Vagina (tissue), 2 donors: ENCODE measurements around the gene HOXB3. TPM values are rescaled to one million over a fixed set of nuclear protein-coding genes. Genes with fewer than 3 reads are reported as not detected.
A peak's percentile ranks its signal among the peaks of the same experiment; 100 is the strongest.

Source experiments
- DNase-seq, 2 donors: peaks; one replicate each; pipeline ENCODE4 v3.0.0-alpha.2; 2017; ENCODE audit errors: extremely low spot score in 2 of 2
- H3K27ac ChIP-seq: fragments of 200-600 bp; sonication (generic); one replicate; pipeline ENCODE4 v1.5.1; 2019
- H3K27me3 ChIP-seq: fragments of 200-600 bp; sonication (generic); one replicate; pipeline ENCODE4 v1.5.1; 2019
- H3K36me3 ChIP-seq, 2 donors: fragments of 200-600 bp; sonication (generic); one replicate each; pipeline ENCODE4 v1.5.1; 2017 to 2019
- H3K4me1 ChIP-seq: fragments of 200-600 bp; sonication (generic); one replicate; pipeline ENCODE4 v1.5.1; 2019
- H3K4me3 ChIP-seq, 2 donors: fragments of 200-600 bp; sonication (generic); 1 replicate in 1 of 2; 2 replicates in 1 of 2; pipeline ENCODE4 v1.5.1; 2016 to 2019
- H3K9me3 ChIP-seq: fragments of 200-600 bp; sonication (generic); one replicate; pipeline ENCODE4 v1.5.1; 2019
- POLR2A ChIP-seq, 2 donors: fragments of 450-650 bp; IDR thresholded peaks; one replicate each; pipeline ENCODE4 v1.6.1; 2017; ENCODE audit warnings: antibody characterized with exemption in 2 of 2, mild to moderate bottlenecking in 2 of 2, moderate library complexity in 2 of 2
- POLR2AphosphoS5 ChIP-seq, 2 donors: sonication (generic); formaldehyde crosslinking; IDR thresholded peaks; one replicate each; pipeline ENCODE4 v1.9.0; 2017; ENCODE audit warnings: antibody characterized with exemption in 2 of 2, mild to moderate bottlenecking in 2 of 2, low read depth in 1 of 2; ENCODE audit not compliant: insufficient read depth in 1 of 2
- intact Hi-C: fragments of 100-400 bp; cut with DNase I; formaldehyde crosslinking; loops from one replicate; pipeline ENCODE4 v1.15.1; 2023
- total RNA-seq: library from RNA; depleted of rRNA; stranded (reverse); fragments of >200 nt; gene quantifications from one replicate; pipeline ENCODE4 v1.2.3, GENCODE V29; 2016
- TF ChIP-seq, protein P1 (sequence below), 3 experiments: fragments of 450-650 bp in 2 of 3; fragments of 200-600 bp in 1 of 3; sonication (generic) in 1 of 3; IDR thresholded peaks; one replicate each; pipeline ENCODE4 v1.5.1; 2017 to 2019; ENCODE audit warnings: antibody characterized with exemption in 3 of 3, mild to moderate bottlenecking in 2 of 3, moderate library complexity in 2 of 3

The HOXB3 gene
- total RNA-seq, 1 donor from 2014 or later, result 17.7 TPM

DNA sequence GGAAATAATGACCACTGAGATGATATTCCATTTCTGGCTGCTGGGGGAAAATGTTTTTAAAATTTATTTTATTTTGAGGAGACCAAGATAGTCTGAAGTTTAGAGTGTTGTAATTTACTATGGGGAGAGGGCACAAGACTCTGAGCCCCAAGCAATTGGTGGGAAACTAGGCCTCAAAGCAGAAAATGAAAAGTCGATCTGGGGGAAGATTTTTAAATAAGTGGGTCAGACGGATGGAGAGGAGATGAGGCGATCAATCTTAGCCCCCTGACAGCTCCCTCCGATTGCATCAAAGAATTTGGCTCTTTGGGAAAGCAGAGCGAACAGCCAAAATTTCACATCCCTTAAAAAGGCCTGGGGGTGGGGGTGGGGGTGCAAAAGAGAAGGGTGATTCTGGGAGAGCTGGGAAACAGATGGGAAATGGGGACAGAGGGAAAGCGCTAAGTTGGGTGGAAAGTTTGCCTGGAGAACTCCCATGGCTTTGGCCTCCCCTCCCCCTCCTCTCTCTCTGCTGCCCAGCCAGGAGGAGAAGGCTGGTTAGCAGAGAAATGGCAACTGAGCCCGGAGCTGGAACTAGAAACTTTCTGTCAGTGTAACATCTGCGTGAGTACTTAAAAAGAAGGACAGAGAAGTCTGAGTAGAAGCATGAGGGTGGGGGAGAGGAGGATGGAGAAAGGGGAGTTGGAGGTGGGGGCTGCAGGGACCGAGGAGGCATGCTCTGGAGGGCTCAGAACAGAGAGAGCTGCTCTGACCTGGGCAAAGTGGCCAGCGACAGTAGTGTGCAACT is 43.7 kb downstream of the HOXB3 start:
- H3K4me3 ChIP-seq, result peak overlapping the region; percentile 6 to 17
- no peaks in the 10 kb centered on the region for H3K9me3 ChIP-seq
- intact Hi-C loops, result no loop called here
- H3K4me1 ChIP-seq, result peaks cover 40% of the 10 kb centered on the region
- no peaks in the 10 kb centered on the region for H3K27me3 ChIP-seq
- TF ChIP-seq POLR2AphosphoS5 (IDR thresholded peaks at IDR 0.05; ENCODE audit: insufficient read depth in 1 of 2, low read depth in 1 of 2) (no peak), POLR2A (IDR thresholded peaks at IDR 0.05) (no peak)
- TF ChIP-seq, protein P1, sequence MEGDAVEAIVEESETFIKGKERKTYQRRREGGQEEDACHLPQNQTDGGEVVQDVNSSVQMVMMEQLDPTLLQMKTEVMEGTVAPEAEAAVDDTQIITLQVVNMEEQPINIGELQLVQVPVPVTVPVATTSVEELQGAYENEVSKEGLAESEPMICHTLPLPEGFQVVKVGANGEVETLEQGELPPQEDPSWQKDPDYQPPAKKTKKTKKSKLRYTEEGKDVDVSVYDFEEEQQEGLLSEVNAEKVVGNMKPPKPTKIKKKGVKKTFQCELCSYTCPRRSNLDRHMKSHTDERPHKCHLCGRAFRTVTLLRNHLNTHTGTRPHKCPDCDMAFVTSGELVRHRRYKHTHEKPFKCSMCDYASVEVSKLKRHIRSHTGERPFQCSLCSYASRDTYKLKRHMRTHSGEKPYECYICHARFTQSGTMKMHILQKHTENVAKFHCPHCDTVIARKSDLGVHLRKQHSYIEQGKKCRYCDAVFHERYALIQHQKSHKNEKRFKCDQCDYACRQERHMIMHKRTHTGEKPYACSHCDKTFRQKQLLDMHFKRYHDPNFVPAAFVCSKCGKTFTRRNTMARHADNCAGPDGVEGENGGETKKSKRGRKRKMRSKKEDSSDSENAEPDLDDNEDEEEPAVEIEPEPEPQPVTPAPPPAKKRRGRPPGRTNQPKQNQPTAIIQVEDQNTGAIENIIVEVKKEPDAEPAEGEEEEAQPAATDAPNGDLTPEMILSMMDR (IDR thresholded peaks at IDR 0.05), result no peak
- no peak for DNase-seq
- H3K36me3 ChIP-seq, result no peaks in the 10 kb centered on the region
- peak overlapping the region; percentile 70 for H3K27ac ChIP-seq

DNA sequence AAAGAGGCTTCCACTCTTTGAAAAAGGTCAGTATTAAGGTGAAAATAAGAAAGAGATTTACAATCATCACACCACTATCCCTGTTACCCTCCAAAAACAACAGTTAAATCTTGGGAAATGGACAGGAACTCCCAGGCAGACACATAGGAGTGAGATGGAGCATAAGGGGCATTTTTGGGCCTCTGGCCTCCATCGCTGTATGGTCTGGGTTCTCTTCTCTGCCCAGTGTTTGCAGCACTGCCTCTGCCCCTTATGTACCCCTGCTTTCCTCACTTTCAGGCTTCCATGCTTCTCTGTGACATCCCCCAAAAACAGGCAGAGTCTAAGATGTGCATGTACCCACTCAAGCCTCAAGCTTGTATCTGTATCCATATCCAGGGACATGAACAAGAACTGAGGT is 44.5 kb downstream of the HOXB3 start:
- peak overlapping the region; percentile 95 for H3K27ac ChIP-seq
- no peak overlapping the region for H3K4me3 ChIP-seq
- no peaks in the 10 kb centered on the region for H3K36me3 ChIP-seq
- no peak for DNase-seq
- intact Hi-C loops, result no loop called here
- TF ChIP-seq POLR2AphosphoS5 (IDR thresholded peaks at IDR 0.05; ENCODE audit: insufficient read depth in 1 of 2, low read depth in 1 of 2) (no peak), POLR2A (IDR thresholded peaks at IDR 0.05) (no peak)
- TF ChIP-seq, protein P1 (IDR thresholded peaks at IDR 0.05), result no peak
- H3K9me3 ChIP-seq, result no peaks in the 10 kb centered on the region
- peaks cover 47% of the 10 kb centered on the region for H3K4me1 ChIP-seq
- no peaks in the 10 kb centered on the region for H3K27me3 ChIP-seq

DNA sequence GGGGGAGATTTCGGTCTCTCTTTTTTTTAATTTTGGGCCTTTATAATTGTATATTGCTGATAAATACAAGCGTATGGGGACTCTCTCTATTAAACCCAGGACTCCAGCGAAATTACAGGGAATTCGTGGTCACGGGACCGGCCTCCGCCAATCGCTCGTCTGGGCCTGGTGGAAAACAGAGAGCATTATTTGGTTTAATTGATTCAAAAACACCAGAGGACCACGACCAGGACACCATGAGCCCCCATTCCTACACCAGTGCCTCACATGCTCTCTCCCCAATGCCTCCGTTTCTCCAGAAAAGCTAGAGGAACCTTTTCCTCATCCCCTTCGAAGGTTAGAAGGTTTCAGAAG is 45.0 kb downstream of the HOXB3 start, which contains the start of gene HOXB2:
Gene HOXB2 (minus strand): TSS at position 88 of the 354 bp plus-strand sequence. CDS start 198 bp downstream, outside the sequence.
- no peaks in the 10 kb centered on the region for H3K27me3 ChIP-seq
- H3K4me3 ChIP-seq, result peak within 1 kb of the TSS; percentile 65 to 71
- no peak for DNase-seq
- H3K9me3 ChIP-seq, result no peaks in the 10 kb centered on the region
- H3K27ac ChIP-seq, result peak within 1 kb of the TSS; percentile 95
- no peaks in the 10 kb centered on the region for H3K36me3 ChIP-seq
- H3K4me1 ChIP-seq, result peaks cover 47% of the 10 kb centered on the region
- intact Hi-C loops, result no loop called here
- TF ChIP-seq POLR2AphosphoS5 (IDR thresholded peaks at IDR 0.05; ENCODE audit: insufficient read depth in 1 of 2, low read depth in 1 of 2) (no peak), POLR2A (IDR thresholded peaks at IDR 0.05) (no peak)
- TF ChIP-seq, protein P1 (IDR thresholded peaks at IDR 0.05), result no peak

DNA sequence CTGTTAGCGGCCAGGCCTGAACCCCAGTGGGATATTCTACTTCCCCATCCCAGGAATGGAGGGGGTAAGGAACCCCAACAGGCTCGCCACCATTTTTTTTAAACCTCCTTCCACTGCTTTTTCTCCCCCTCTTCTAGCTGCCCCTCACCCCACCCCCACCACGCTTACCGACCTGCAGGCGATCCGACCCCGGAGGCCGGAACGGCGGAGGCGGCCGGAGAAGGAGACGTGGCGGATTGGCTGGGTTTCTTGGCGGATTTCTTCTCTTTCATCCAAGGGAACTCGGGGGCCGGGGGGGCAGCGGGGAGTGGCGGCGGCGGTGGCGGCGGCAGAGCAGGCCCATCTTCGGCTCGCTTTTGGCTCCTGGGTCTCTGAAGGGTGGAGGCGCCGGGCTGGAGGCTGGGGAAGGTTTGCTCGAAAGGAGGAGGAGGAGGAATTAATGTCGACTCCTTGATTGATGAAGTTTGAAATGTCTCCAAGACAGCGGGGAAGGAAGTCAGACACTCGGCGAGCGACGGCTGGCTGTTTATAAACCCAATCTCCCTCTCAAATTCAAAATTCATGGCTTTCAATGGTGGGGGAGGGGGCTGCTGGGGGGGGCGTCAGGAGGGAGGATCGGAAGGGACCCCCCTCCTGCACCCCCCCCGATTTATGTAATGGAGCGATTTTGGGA is 45.6 kb downstream of the HOXB3 start:
- Histone ChIP-seq H3K4me3 (peak overlapping the region; percentile 65 to 71), H3K27ac (peak overlapping the region; percentile 95), H3K4me1 (peaks cover 47% of the 10 kb centered on the region), H3K9me3 (no peaks in the 10 kb centered on the region), H3K36me3 (no peaks in the 10 kb centered on the region), H3K27me3 (no peaks in the 10 kb centered on the region)
- no peak for DNase-seq
- TF ChIP-seq POLR2AphosphoS5 (IDR thresholded peaks at IDR 0.05; ENCODE audit: insufficient read depth in 1 of 2, low read depth in 1 of 2), result peak in 1 of 2 donors; percentile 69
- TF ChIP-seq, protein P1 (IDR thresholded peaks at IDR 0.05), result no peak
- peak in 1 of 2 donors; percentile 5 for TF ChIP-seq POLR2A (IDR thresholded peaks at IDR 0.05)
- intact Hi-C loops, result no loop called here
